ENCODE results near the gene ALPI. TPM values are rescaled to one million over a fixed set of nuclear protein-coding genes. Genes with fewer than 3 reads are reported as not detected.
"Not testable (repeated sequence)": the region's sequence is repeated elsewhere in the genome, so short reads cannot be mapped to it uniquely, and the experiment has no call there.

ALPI gene
- total and polyA plus RNA-seq, 5 donors from 2014 or later: not detected

- ATAC-seq (ENCODE audit: low read depth in 2 of 2) (no peak), DNase-seq (no peak)
- Histone ChIP-seq H3K4me3 (ENCODE audit: low read depth, low read length) (no peak overlapping the region), H3K36me3 (ENCODE audit: control insufficient read depth, insufficient read depth, low read length) (no peaks in the 10 kb centered on the region), H3K9me3 (ENCODE audit: control insufficient read depth in 2 of 2, low read length in 2 of 2) (no peaks in the 10 kb centered on the region), H3K27ac (ENCODE audit: insufficient read depth, low read length, poor library complexity, severe bottlenecking) (no peak overlapping the region), H3K4me1 (ENCODE audit: control insufficient read depth, insufficient read depth, low read length, poor library complexity, severe bottlenecking) (no peaks in the 10 kb centered on the region), H3K27me3 (ENCODE audit: control insufficient read depth, insufficient read depth, low read length) (no peaks in the 10 kb centered on the region)
- Mint-ChIP-seq H3K27me3 (peaks cover 4% of the 10 kb centered on the region), H3K36me3 (no peaks in the 10 kb centered on the region), H3K4me1 (no peaks in the 10 kb centered on the region), H3K4me3 (no peak overlapping the region), H3K27ac (no peak overlapping the region), H3K9me3 (peaks cover 0 to 1% (median 0%) of the 10 kb centered on the region in 7 donors)
These were observed 8.8 kb upstream of the ALPI start for GRCh38 chr2:232447091-232447620.

- Histone ChIP-seq H3K36me3 (ENCODE audit: control insufficient read depth, insufficient read depth, low read length) (no peaks in the 10 kb centered on the region), H3K27me3 (ENCODE audit: control insufficient read depth, insufficient read depth, low read length) (no peaks in the 10 kb centered on the region), H3K9me3 (ENCODE audit: control insufficient read depth in 2 of 2, low read length in 2 of 2) (no peaks in the 10 kb centered on the region), H3K27ac (ENCODE audit: insufficient read depth, low read length, poor library complexity, severe bottlenecking) (no peak overlapping the region), H3K4me3 (ENCODE audit: low read depth, low read length) (no peak overlapping the region), H3K4me1 (ENCODE audit: control insufficient read depth, insufficient read depth, low read length, poor library complexity, severe bottlenecking) (no peaks in the 10 kb centered on the region)
- Mint-ChIP-seq H3K27me3 (peaks cover 4% of the 10 kb centered on the region), H3K36me3 (no peaks in the 10 kb centered on the region), H3K4me3 (no peak overlapping the region), H3K27ac (no peak overlapping the region), H3K9me3 (peaks cover 0 to 1% (median 0%) of the 10 kb centered on the region in 7 donors), H3K4me1 (no peaks in the 10 kb centered on the region)
- no peak for DNase-seq
- ATAC-seq (ENCODE audit: low read depth in 2 of 2): no peak
These were observed 8.2 kb upstream of the ALPI start for GRCh38 chr2:232447638-232448303.

GRCh38 chr2:232448304-232448690, 7.7 kb upstream of the ALPI start:
- H3K36me3 Mint-ChIP-seq: no peaks in the 10 kb centered on the region
- H3K27ac Mint-ChIP-seq: no peak overlapping the region
- no peak overlapping the region for H3K4me3 ChIP-seq (ENCODE audit: low read depth, low read length)
- peaks cover 0 to 1% (median 0%) of the 10 kb centered on the region in 7 donors for H3K9me3 Mint-ChIP-seq
- ATAC-seq (ENCODE audit: low read depth in 2 of 2) (no peak), DNase-seq (no peak)
- H3K9me3 ChIP-seq (ENCODE audit: control insufficient read depth in 2 of 2, low read length in 2 of 2): no peaks in the 10 kb centered on the region
- no peaks in the 10 kb centered on the region for H3K4me1 Mint-ChIP-seq
- no peak overlapping the region for H3K27ac ChIP-seq (ENCODE audit: insufficient read depth, low read length, poor library complexity, severe bottlenecking)
- no peak overlapping the region for H3K4me3 Mint-ChIP-seq
- H3K27me3 ChIP-seq (ENCODE audit: control insufficient read depth, insufficient read depth, low read length): no peaks in the 10 kb centered on the region
- H3K36me3 ChIP-seq (ENCODE audit: control insufficient read depth, insufficient read depth, low read length): no peaks in the 10 kb centered on the region
- H3K27me3 Mint-ChIP-seq: peaks cover 6% of the 10 kb centered on the region
- H3K4me1 ChIP-seq (ENCODE audit: control insufficient read depth, insufficient read depth, low read length, poor library complexity, severe bottlenecking): no peaks in the 10 kb centered on the region

- H3K27ac Mint-ChIP-seq: no peak overlapping the region
- Histone ChIP-seq H3K36me3 (ENCODE audit: control insufficient read depth, insufficient read depth, low read length) (no peaks in the 10 kb centered on the region), H3K9me3 (ENCODE audit: control insufficient read depth in 2 of 2, low read length in 2 of 2) (no peaks in the 10 kb centered on the region), H3K27me3 (ENCODE audit: control insufficient read depth, insufficient read depth, low read length) (no peaks in the 10 kb centered on the region), H3K4me3 (ENCODE audit: low read depth, low read length) (no peak overlapping the region), H3K4me1 (ENCODE audit: control insufficient read depth, insufficient read depth, low read length, poor library complexity, severe bottlenecking) (no peaks in the 10 kb centered on the region), H3K27ac (ENCODE audit: insufficient read depth, low read length, poor library complexity, severe bottlenecking) (no peak overlapping the region)
- H3K9me3 Mint-ChIP-seq: peaks cover 0 to 1% (median 0%) of the 10 kb centered on the region in 7 donors
- H3K27me3 Mint-ChIP-seq: peaks cover 9% of the 10 kb centered on the region
- ATAC-seq (ENCODE audit: low read depth in 2 of 2): peak in 1 of 2 donors; percentile 20
- H3K4me1 Mint-ChIP-seq: no peaks in the 10 kb centered on the region
- H3K4me3 Mint-ChIP-seq: no peak overlapping the region
- DNase-seq: no peak
- H3K36me3 Mint-ChIP-seq: no peaks in the 10 kb centered on the region
These were observed 6.0 kb upstream of the ALPI start for GRCh38 chr2:232449964-232450363.

GRCh38 chr2:232451645-232452044, 4.3 kb upstream of the ALPI start:
- H3K9me3 Mint-ChIP-seq; H3K4me3 ChIP-seq (ENCODE audit: low read depth, low read length); H3K27me3 Mint-ChIP-seq; H3K36me3 Mint-ChIP-seq; H3K27ac ChIP-seq (ENCODE audit: insufficient read depth, low read length, poor library complexity, severe bottlenecking); H3K27ac Mint-ChIP-seq; H3K4me1 ChIP-seq (ENCODE audit: control insufficient read depth, insufficient read depth, low read length, poor library complexity, severe bottlenecking); H3K4me1 Mint-ChIP-seq; H3K9me3 ChIP-seq (ENCODE audit: control insufficient read depth in 2 of 2, low read length in 2 of 2); H3K36me3 ChIP-seq (ENCODE audit: control insufficient read depth, insufficient read depth, low read length); H3K27me3 ChIP-seq (ENCODE audit: control insufficient read depth, insufficient read depth, low read length); DNase-seq; ATAC-seq (ENCODE audit: low read depth in 2 of 2); H3K4me3 Mint-ChIP-seq: not testable (repeated sequence)

- H3K27ac Mint-ChIP-seq: no peak overlapping the region
- no peaks in the 10 kb centered on the region for H3K9me3 ChIP-seq (ENCODE audit: control insufficient read depth in 2 of 2, low read length in 2 of 2)
- no peaks in the 10 kb centered on the region for H3K9me3 Mint-ChIP-seq
- H3K4me3 Mint-ChIP-seq: no peak overlapping the region
- ATAC-seq (ENCODE audit: low read depth in 2 of 2) (no peak), DNase-seq (no peak)
- no peaks in the 10 kb centered on the region for H3K36me3 ChIP-seq (ENCODE audit: control insufficient read depth, insufficient read depth, low read length)
- peaks cover 9% of the 10 kb centered on the region for H3K27me3 Mint-ChIP-seq
- H3K27me3 ChIP-seq (ENCODE audit: control insufficient read depth, insufficient read depth, low read length): no peaks in the 10 kb centered on the region
- no peak overlapping the region for H3K4me3 ChIP-seq (ENCODE audit: low read depth, low read length)
- H3K4me1 ChIP-seq (ENCODE audit: control insufficient read depth, insufficient read depth, low read length, poor library complexity, severe bottlenecking): no peaks in the 10 kb centered on the region
- H3K36me3 Mint-ChIP-seq: no peaks in the 10 kb centered on the region
- no peak overlapping the region for H3K27ac ChIP-seq (ENCODE audit: insufficient read depth, low read length, poor library complexity, severe bottlenecking)
- H3K4me1 Mint-ChIP-seq: no peaks in the 10 kb centered on the region
These were observed 1.3 kb upstream of the ALPI start for GRCh38 chr2:232454630-232455029.

- H3K36me3 Mint-ChIP-seq: no peaks in the 10 kb centered on the region
These were observed 555 bp downstream of the ALPI start for GRCh38 chr2:232456296-232457120.

More at GRCh38 chr2:232456296-232457120, 555 bp downstream of the ALPI start:
- H3K4me3 ChIP-seq (ENCODE audit: low read depth, low read length): no peak overlapping the region
- peaks cover 6% of the 10 kb centered on the region for H3K27me3 Mint-ChIP-seq
- no peak overlapping the region for H3K4me3 Mint-ChIP-seq
- no peaks in the 10 kb centered on the region for H3K4me1 ChIP-seq (ENCODE audit: control insufficient read depth, insufficient read depth, low read length, poor library complexity, severe bottlenecking)
- no peaks in the 10 kb centered on the region for H3K9me3 Mint-ChIP-seq
- no peak overlapping the region for H3K27ac ChIP-seq (ENCODE audit: insufficient read depth, low read length, poor library complexity, severe bottlenecking)
- DNase-seq (no peak), ATAC-seq (ENCODE audit: low read depth in 2 of 2) (no peak)
- H3K27ac Mint-ChIP-seq: no peak overlapping the region
- H3K9me3 ChIP-seq (ENCODE audit: control insufficient read depth in 2 of 2, low read length in 2 of 2): no peaks in the 10 kb centered on the region
- no peaks in the 10 kb centered on the region for H3K36me3 ChIP-seq (ENCODE audit: control insufficient read depth, insufficient read depth, low read length)
- no peaks in the 10 kb centered on the region for H3K4me1 Mint-ChIP-seq
- no peaks in the 10 kb centered on the region for H3K27me3 ChIP-seq (ENCODE audit: control insufficient read depth, insufficient read depth, low read length)
